DMS 273 treated with DMSO at 0.1 percent for 48 hours (cell line): ENCODE data around the gene JAKMIP3.
"Not testable (repeated sequence)": the region's sequence is repeated elsewhere in the genome, so short reads cannot be mapped to it uniquely, and the experiment has no call there.

ENCODE experiments used
- DNase-seq: peaks from one replicate; lab custom pipeline; 2025; lab: John Stamatoyannopoulos, UW

The JAKMIP3 gene

DNA sequence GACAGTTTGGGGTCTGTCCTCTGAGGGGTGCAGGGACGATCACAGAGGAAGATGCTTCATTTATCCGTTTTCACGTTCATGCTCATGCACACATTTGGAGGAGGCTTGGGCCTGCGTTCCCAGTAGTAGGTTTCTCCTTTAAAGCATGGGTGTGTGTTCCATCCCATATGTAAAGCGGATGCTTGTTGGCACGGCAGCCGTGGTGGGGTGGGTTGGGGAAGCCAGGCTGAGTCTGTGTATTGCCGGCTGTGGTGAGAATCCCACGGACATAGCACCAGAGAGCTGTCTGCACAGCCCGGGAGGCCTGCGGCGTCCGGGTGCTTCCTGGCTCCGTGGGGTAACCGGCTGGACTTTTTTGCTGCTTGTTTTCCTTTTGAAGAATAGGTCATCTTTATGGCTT is 440 bp downstream of the JAKMIP3 start:
- DNase-seq, result no peak

DNA sequence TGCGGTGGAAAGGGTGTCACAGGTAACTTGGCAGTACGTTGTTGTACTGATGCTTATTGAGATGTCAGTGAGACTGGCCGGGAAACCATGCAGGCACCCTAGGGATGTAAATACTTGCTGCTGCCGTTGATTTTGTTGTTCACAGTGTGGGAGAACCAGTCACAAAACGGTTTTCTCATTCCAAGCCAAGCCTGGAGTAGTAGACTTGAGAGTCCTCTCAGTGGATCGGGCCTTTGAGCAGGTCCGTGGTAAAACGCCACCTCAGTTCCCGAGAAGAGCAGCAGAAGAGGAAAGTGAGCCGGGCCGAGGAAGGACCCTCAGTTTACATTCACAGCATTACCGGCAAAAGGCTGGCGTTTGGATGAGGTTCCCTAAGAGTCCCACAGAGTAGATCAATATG is 1.1 kb downstream of the JAKMIP3 start:
- no peak for DNase-seq

DNA sequence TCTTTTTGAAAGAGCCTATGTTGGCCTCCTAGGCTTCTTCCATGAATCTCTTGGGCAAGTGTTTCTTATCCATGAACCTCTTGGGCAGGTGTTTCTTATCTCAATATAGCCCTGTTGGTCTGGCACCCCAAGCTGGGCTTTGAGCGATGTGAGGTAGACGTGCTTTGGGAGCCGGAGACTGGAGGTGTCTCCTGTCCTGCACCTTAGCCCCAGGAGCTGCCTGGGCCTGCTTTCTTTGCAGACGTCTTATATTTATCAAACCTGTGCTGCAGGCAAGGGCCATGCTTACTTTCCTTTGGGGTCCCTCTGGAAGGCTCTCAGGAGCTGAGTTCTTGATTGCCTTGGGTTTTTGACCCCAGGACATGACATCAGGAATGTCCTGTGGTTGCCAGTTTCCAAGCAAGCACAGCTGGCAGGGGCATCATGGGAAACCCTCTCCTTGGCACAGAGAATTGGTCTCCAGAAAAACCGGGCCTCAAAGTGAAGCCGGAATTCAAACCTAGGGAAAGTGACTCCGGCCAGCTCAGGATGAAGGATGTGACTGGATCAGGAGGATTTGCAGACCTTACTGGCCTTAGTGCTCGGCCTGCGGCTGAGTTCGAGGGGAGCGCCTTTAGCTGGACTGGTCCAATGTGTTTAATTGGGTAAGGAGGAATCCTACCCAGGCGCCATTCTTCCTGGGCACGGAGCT is 2.8 kb downstream of the JAKMIP3 start:
- no peak for DNase-seq

GRCh38 chr10:132069122-132069848 is 3.5 kb downstream of the JAKMIP3 start:
- DNase-seq, result no peak

- no peak for DNase-seq
These were observed 4.1 kb downstream of the JAKMIP3 start for GRCh38 chr10:132069849-132070182.

DNA sequence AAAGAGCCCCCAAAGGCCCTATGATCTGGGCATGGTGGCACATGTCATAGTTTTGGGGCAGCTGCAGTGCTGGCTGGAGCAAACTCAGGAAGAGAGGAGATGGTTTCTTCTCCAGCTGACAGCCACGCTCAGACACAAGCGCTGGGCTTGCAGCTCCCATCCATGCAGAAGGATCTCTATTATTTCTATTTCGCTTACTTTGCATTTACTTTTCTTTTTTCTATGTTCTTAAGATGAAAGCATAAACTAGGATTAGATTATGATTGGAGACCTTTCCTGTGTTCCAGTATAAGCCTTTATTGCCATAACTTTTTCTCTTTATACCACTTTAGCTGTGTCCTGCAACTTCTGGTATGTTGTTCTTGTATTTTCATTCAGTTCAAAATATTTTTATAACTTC is 5.0 kb downstream of the JAKMIP3 start:
- DNase-seq, result no peak

DNA sequence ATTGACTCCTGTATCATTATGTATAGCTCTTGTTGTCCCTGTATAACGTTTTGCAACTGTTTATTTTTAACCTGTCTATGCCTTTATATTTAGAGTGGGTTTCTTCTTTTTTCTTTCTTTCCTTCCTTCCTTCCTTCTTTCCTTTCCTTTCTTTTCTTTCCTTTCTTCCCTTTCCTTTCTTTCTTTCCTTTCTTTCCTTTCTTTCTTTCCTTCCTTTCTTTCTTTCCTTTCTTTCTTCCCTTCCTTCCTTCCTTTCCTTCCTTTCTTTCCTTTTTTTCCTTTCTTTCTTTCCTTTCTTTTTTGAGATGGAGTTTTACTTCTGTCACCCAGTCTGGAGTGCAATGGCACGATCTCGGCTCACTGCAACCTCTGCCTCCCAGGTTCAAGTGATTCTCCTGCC is 5.9 kb downstream of the JAKMIP3 start:
- DNase-seq, result no peak

DNA sequence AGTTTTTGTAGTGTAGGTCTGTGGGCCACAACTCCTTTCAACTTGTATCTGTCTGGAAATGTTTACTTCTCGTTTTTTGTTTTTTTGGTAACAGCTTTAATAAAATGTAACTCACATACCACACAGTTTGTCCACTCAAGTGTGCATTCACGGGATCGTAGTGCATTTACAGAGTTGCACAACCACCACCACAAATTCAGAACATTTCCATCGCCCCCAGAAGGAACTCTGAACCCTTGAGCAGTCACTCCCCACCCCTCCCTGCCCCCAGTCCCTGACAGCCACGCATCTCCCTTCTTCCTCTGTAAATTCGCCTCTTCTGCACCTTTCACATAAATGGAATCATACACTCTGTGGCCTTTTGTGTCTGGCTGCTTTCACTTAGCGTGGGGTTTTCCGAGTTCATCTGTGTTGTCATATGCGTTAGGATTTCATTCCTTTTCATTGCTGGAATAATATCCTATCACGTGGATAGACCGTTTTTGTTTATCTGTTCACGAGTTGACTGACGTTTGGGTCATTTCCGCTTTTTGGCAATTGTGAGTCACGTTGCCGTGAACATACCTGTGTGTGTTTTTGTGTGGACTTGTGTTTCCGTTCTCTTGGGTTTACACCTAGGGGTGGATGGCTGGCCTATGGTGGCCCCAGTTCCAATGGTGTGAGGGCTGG is 10.3 kb downstream of the JAKMIP3 start:
- no peak for DNase-seq

DNA sequence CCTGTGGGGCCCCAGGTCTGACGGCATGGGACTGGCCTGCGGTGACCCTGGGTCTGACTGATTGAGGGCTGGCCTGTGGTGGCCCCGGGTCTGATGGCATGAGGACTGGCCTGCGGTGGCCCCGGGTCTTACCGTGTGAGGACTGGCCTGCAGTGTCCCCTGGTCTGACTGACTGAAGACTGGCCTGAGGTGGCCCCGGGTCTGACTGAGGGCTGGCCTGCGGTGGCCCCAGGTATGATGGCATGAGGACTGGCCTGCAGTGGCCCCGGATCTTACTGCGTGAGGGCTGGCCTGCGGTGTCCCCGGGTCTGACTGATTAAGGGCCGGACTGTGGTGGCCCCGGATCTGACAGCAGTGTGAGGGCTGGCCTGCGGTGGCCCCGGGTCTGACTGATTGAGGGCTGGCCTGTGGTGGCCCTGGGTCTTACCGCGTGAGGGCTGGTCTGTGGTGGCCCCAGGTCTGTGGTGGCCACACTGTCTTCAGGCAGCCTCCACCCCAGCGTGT is 10.9 kb downstream of the JAKMIP3 start:
- DNase-seq, result no peak

- no peak for DNase-seq
These were observed 11.3 kb downstream of the JAKMIP3 start for GRCh38 chr10:132077091-132077490.

DNA sequence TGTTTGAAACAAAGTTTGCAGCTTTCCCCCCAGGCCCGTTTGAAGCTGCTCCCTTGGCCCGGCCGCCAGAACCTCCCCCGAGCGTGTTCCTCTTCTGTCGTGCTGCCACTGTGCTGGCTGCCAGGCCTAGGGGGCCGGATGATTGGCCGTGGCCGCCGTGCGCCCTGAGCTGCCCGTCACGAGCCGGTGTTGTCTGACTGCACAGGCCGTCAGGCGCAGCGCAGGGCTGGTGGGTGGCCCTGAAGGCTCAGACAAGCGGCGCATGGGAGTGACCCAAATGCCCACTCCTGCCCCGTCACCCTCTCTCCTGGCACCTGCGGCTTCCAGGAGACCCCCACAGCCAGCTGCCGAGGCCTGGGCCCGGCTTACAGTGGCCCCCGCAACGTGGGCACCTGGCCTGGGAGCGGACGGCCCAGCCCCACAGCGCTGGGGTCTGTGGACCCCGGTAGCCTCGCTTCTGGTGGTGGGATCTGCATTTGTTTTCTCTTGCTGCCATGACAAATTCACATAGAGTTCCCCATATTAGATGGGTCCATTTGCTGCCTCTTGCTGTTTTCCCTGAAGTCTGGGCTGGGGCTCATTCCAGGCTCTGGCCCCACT is 13.1 kb downstream of the JAKMIP3 start:
- no peak for DNase-seq

- DNase-seq, result not testable (repeated sequence)
These were observed 18.6 kb downstream of the JAKMIP3 start for GRCh38 chr10:132084384-132084783.

DNA sequence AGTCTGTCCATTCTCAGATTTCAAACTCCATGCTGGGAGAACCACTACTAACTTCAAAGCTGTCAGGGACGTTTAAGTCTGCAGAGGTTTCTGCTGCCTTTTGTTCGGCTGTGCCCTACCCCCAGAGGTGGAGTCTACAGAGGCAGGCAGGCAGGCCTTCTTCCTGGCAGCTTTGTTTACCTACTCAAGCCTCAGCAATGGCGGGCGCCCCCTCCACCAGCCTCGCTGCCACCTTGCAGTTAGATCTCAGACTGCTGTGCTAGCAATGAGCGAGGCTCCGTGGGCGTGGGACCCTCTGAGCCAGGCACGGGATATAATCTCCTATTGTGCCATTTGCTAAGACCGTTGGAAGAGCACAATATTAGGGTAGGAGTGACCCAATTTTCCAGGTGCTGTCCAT is 27.5 kb downstream of the JAKMIP3 start:
- not testable (repeated sequence) for DNase-seq

- DNase-seq, result no peak
These were observed 29.0 kb downstream of the JAKMIP3 start for GRCh38 chr10:132094581-132095234.

DNA sequence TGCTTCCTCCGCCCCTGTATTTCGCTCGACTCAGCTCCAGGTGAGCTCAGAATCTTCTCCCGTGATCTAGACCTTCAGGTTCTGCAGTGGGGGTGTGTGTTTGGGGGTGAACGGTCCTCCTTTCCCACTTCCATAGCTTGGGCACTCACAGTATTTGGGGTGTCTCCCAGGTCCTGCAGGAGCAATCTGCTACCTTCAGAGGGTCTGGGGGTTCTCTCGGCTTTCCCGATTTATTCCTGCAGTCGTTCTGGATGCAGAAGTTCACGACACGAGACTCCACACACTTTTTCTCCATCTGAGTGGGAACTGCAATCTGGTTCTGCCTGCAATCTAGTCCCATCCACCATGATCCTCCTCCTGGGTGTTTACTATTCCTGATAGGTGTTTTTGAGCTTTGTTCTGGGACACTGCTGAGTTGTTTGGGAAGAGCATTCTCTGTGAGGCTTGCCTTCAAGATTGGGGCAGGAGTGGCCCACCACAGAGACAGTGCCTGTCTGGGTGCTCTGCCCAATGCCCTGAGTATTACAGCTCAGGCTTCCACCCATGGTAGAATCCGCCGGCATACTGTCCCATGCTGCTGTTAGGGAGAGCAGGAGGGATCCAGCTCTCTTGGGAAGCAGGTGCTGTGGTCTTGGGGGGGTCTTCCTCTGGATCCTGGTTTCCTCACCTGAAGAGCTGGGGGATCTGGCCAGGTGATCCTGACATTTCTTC is 29.8 kb downstream of the JAKMIP3 start:
- DNase-seq, result no peak

DNA sequence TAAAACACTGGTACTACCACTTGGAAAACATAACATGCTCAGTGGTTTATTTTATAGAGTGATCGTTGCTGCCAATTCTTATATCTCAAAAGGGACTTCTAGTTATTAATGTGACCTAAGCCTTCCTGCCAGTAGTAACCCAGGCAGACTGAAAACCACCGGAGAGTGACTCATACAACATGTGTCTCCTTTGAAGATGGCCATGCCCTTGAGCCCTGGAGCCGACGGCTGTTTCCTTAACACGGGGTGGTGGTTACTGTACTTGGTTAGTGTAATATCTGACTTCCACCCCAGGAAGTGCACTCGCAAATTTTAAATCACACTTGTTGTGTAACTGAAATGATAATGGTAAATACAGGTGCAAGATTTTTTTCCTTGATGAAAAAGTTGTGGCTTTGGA is 30.5 kb downstream of the JAKMIP3 start:
- no peak for DNase-seq

DNA sequence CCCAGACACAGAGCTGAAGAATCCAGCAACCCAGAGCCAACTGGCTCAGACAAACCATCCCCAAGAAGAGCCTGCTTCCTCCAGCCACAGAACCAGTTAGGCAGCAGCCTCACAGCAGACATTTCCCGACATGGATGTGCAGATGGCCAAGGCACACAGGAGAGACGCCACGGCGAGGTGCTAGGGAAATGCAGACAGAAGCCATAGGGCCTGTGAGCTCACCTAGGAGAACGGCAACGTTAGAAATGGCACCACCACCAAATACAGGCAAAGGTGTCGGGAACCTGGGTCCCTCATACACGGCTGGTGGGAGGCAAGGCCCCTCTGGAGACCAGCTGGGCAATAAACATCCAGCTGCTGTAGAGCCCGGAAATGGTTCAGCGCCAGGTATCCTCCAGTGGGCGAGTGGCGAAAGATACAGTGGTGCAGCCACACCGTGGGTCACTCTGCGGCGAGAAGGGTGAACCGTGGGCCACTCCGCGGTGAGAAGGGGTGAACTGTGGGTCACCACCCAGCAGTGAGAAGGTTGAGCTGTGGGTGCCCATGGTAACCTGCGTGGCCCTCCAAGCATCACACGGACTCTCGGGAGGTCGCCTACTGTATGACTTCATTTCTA is 31.2 kb downstream of the JAKMIP3 start:
- no peak for DNase-seq

GRCh38 chr10:132097609-132098377 is 32.0 kb downstream of the JAKMIP3 start:
- no peak for DNase-seq

DNA sequence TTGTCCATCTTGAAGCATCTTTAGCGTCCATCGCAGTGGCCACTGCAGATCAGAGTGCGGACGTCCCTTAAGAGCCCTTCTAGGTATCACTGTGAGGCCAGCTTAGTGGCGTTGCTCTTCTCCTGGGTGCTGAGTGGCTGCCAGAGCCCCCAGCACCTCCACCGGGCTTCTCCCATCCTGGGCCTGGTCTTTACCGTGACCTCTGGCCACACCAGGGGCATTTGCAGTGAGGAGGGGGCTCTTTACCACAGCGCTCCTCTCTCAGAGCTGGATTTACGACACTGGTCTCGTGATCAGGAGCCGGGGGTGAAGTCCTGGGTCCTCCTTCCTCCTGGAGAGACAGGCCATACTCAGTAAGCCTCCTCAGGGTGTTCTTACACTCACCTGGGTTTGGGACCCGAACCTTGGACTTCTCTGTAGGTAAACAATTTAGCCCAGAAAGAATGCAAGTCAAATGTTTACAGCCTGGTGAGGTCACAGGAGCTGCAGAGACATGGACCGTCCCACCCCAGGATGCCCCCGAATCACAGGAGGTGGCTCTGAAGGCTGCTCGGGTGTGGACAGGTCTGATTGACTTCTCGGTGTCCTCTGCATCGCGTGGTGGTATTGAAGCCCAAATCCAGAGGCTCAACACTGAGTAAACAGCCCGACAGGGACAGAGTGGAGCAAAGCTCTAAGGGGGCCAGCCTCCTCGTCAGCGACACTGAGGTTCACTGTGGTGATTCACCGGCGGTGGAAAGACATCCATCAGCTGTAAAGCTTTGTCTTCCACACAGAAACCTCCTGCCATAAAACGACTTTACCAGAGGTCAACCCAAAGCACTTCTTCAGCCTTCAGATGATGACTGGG is 33.0 kb downstream of the JAKMIP3 start:
- DNase-seq, result no peak
